Common myeloid progenitor, CD34-positive (primary cell): Measurements from ENCODE around the gene CAMTA1.
A peak's percentile ranks its signal among the peaks of the same experiment; 100 is the strongest.

ENCODE experiments used
- CTCF ChIA-PET: fragments of 350-600 bp; sonication (Branson Sonifier 250); formaldehyde crosslinking; loops from one replicate; lab custom pipeline; 2021; ENCODE audit warnings: antibody characterized with exemption; lab: Charles Lee
- POLR2A ChIA-PET: fragments of 350-600 bp; sonication (Branson Sonifier 250); formaldehyde crosslinking; loops from one replicate; lab custom pipeline; 2021; ENCODE audit warnings: antibody characterized with exemption; lab: Charles Lee
- DNase-seq, 3 donors: peaks; one replicate each; pipeline versions ENCODE4 v3.0.0 to v3.0.0-alpha.2; 2013
- H3K27ac ChIP-seq, 2 experiments: 1 replicate in 1 of 2; 2 replicates in 1 of 2; pipeline ENCODE4 v1.7.0; 2013; ENCODE audit warnings: inconsistent platforms in 2 of 2, low read length in 2 of 2, mild to moderate bottlenecking in 2 of 2, low read depth in 1 of 2, moderate library complexity in 1 of 2; ENCODE audit not compliant: severe bottlenecking in 2 of 2, insufficient read depth in 1 of 2, poor library complexity in 1 of 2
- H3K27me3 ChIP-seq, 5 experiments: replicated peaks in 2 of 5; 1 replicate in 3 of 5; 2 replicates in 2 of 5; pipeline versions ENCODE4 v1.6.1 to v1.7.0; 2013; ENCODE audit warnings: low read length in 4 of 5, mild to moderate bottlenecking in 2 of 5, moderate library complexity in 2 of 5, inconsistent platforms in 1 of 5; ENCODE audit not compliant: insufficient read depth in 5 of 5, control insufficient read depth in 4 of 5
- H3K36me3 ChIP-seq, 4 experiments: 1 replicate in 2 of 4; 2 replicates in 2 of 4; pipeline versions ENCODE4 v1.6.1 to v1.7.0; 2013; ENCODE audit warnings: low read length in 3 of 4, control low read depth in 1 of 4, mild to moderate bottlenecking in 1 of 4; ENCODE audit not compliant: control insufficient read depth in 4 of 4, insufficient read depth in 4 of 4
- H3K4me1 ChIP-seq, 4 experiments: 1 replicate in 3 of 4; 2 replicates in 1 of 4; pipeline versions ENCODE4 v1.6.1 to v1.7.1; 2013; ENCODE audit warnings: low read length in 3 of 4, mild to moderate bottlenecking in 3 of 4, control low read depth in 1 of 4, inconsistent platforms in 1 of 4, moderate library complexity in 1 of 4; ENCODE audit not compliant: control insufficient read depth in 4 of 4, insufficient read depth in 4 of 4; ENCODE audit errors: control extremely low read depth in 1 of 4
- H3K4me3 ChIP-seq, 7 experiments: 1 replicate in 4 of 7; 2 replicates in 3 of 7; pipeline versions ENCODE4 v1.5.1 to v1.7.0; 2013; ENCODE audit warnings: mild to moderate bottlenecking in 7 of 7, low read length in 6 of 7, moderate library complexity in 6 of 7, inconsistent platforms in 2 of 7, low read depth in 2 of 7, control low read depth in 1 of 7; ENCODE audit not compliant: insufficient read depth in 4 of 7, control insufficient read depth in 1 of 7; ENCODE audit errors: extremely low read depth in 1 of 7
- H3K9me3 ChIP-seq, 5 experiments: 1 replicate in 4 of 5; 2 replicates in 1 of 5; pipeline versions ENCODE4 v1.6.1 to v1.7.1; 2013; ENCODE audit warnings: low read length in 4 of 5, mild to moderate bottlenecking in 2 of 5, inconsistent platforms in 1 of 5, low read depth in 1 of 5, moderate library complexity in 1 of 5; ENCODE audit not compliant: control insufficient read depth in 4 of 5, insufficient read depth in 2 of 5; ENCODE audit errors: control extremely low read depth in 1 of 5
- WGBS: methylation state at CpG from one replicate; pipeline ENCODE4 v1.1.5; 2013; ENCODE audit not compliant: insufficient coverage; 5-methylcytosine and 5-hydroxymethylcytosine counted together

CAMTA1 gene

DNA sequence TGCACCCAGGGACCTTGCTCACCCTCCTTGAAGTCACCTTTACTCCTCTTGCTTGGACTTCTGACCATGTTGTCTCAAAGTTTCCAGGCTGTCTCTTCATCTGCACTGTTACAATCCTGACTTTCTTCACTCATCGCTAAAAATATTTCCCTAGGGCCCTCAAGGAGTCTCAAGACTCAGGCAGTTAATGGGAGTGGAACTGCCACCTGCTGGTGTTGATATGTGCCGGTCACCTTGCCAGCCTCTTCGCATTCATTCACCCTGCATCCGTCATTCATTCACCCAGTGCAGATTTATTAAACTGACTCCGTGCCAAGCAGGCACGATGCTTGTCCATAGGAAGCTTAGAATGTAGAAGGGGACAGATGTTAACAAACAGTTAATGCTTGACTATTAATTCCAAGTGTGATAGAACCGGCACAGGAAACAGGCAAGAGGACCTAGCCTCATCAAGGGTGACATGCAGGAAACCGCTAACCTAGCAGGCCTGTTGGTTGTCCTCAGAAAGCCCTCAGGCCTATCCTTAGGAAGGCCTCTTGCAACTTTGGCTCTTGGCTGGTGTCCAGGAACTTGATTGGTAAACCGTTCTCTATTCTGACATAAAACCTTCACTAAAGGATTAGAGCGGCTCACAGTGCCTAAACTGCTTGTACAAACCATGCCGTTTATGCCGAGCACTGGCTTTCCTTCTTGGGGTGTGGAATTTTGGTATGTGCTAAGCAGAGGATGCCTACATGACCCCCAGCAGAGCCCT is 342.2 kb downstream of the CAMTA1 start:
- H3K4me1 ChIP-seq: peaks cover 5 to 22% (median 13%) of the 10 kb centered on the region in 4 experiments
- no peak overlapping the region for H3K27ac ChIP-seq
- POLR2A ChIA-PET: no interaction called here
- no peaks in the 10 kb centered on the region for H3K27me3 ChIP-seq
- DNase-seq: peak; percentile 67 to 95 (median 94)
- no peaks in the 10 kb centered on the region for H3K36me3 ChIP-seq
- peak overlapping the region in 1 of 7 experiments; percentile 34 for H3K4me3 ChIP-seq
- WGBS: 8% methylated on average over 5 of the region's 12 CpGs
- CTCF ChIA-PET: interaction anchor here (1.3 kb wide), 1 partner anchor 85 kb away, joined by 3 read pairs; no protein-coding TSS in a partner anchor
- H3K9me3 ChIP-seq: no peaks in the 10 kb centered on the region

DNA sequence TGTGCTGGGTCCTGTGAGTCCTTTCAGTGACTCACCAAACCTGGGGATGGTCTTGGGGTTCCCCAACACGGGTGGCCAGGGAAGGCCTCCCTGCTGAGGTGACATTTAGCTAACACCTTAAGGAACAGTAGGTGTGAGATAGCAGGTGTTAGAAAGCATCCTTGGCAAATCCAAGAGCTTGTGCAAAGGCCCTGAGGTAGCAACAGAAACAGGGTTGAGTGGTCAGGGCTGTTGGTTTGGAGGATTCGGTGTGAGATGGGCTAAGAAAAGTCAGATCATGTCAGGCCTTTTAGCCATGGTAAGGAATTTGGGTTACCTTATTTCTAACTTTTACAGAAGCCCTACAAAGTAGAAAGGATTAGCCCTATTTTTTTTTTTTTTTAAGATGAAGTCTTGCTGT is 343.0 kb downstream of the CAMTA1 start:
- peak in 2 of 3 donors; percentile 45 to 58 for DNase-seq
- Histone ChIP-seq H3K27me3 (no peaks in the 10 kb centered on the region), H3K9me3 (no peaks in the 10 kb centered on the region), H3K4me1 (peaks cover 5 to 22% (median 13%) of the 10 kb centered on the region in 4 experiments), H3K27ac (no peak overlapping the region), H3K36me3 (no peaks in the 10 kb centered on the region), H3K4me3 (peak overlapping the region in 1 of 7 experiments; percentile 34)
- WGBS: 83% methylated on average over 2 of the region's 2 CpGs
- ChIA-PET CTCF (interaction anchor here (1.3 kb wide), 1 partner anchor 86 kb away, joined by 3 read pairs; no protein-coding TSS in a partner anchor), POLR2A (interaction anchor here (0.7 kb wide), 1 partner anchor 67 kb away, joined by 4 read pairs; no protein-coding TSS in a partner anchor)

DNA sequence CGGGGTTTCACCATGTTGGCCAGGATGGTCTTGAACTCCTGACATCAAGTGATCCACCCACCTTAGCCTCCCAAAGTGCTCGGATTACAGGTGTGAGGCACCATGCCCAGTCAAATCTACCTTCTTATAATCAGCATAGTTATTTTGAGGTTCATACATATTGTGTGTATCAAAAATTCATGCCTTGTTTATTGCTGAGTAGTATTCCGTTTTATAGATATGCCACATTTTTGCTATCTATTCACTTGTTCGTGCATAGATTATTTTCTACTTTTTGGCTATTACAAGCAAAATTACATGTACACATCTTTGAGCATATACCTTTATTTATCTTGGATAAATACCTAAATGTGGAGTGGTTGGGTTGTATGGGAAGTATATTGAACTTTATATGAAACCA is 344.9 kb downstream of the CAMTA1 start:
- Histone ChIP-seq H3K4me3 (no peak overlapping the region), H3K27ac (no peak overlapping the region), H3K27me3 (no peaks in the 10 kb centered on the region), H3K9me3 (no peaks in the 10 kb centered on the region), H3K4me1 (peaks cover 5 to 22% (median 13%) of the 10 kb centered on the region in 4 experiments), H3K36me3 (no peaks in the 10 kb centered on the region)
- DNase-seq: no peak
- POLR2A ChIA-PET: no interaction called here
- CTCF ChIA-PET: interaction anchor here (0.7 kb wide), 1 partner anchor 60 kb away, joined by 3 read pairs; no protein-coding TSS in a partner anchor
- WGBS: 100% methylated on average over 1 of the region's 4 CpGs

DNA sequence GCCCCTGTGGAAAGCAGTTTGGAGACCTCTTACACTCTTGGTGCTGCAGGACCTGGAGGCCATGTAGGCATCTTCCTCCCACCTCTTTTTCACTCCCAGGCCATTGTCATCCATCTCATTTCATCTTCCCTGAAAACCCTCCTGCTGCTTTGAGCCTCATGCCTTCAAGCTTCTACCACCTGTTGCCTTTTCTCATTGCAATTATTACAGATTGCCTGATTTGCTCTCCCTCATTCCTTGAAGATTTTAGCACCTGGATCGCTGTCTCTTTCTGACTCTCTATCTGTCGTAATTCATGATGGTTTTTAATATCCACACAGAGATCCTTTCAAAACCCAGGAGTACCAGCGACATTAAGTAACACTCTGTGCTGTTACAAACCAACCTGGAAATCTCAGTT is 350.2 kb downstream of the CAMTA1 start:
- Histone ChIP-seq H3K27me3 (peaks cover 0 to 3% (median 0%) of the 10 kb centered on the region in 5 experiments), H3K9me3 (no peaks in the 10 kb centered on the region), H3K4me3 (no peak overlapping the region), H3K36me3 (no peaks in the 10 kb centered on the region), H3K4me1 (no peaks in the 10 kb centered on the region), H3K27ac (no peak overlapping the region)
- DNase-seq: no peak
- POLR2A ChIA-PET: no interaction called here
- WGBS: 93% methylated on average over 3 of the region's 3 CpGs
- CTCF ChIA-PET: no interaction called here

DNA sequence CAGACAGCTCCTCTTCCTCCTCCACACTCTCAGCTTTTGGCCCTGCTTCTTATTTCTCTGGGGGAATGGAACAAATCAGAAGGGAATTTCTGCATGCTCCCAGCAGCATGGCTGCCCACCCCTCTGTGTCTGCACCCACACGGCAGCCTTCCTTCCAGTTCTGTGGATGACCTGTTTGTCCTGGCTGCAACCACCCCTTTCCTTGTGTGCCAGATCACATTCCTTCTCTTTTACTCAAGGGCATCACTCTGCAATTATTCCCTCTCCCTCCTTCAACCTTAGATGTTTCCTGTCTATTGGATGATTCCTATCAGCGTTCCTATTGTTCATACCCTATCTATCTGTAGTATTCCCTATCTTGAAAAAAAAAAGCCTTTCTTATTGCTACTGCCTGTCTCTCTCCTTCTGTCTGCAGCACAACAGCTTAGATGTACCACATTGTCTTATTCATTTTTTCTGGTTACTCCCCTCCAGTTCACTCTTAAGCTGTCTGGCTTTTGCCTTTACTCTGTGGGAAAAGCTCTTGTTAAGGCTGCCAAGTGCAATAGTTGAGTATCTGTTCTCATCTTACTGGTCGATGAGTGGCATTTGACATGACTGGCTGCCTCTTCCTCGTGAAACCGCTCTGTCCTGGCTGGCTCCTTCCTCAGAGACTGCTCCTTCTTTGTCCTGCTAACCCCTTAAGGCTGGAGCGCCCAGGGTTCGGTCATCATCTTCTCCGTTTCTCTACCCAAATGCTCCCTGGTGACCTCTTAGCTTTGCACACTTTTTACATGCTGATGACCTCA is 351.1 kb downstream of the CAMTA1 start:
- CTCF ChIA-PET: no interaction called here

DNA sequence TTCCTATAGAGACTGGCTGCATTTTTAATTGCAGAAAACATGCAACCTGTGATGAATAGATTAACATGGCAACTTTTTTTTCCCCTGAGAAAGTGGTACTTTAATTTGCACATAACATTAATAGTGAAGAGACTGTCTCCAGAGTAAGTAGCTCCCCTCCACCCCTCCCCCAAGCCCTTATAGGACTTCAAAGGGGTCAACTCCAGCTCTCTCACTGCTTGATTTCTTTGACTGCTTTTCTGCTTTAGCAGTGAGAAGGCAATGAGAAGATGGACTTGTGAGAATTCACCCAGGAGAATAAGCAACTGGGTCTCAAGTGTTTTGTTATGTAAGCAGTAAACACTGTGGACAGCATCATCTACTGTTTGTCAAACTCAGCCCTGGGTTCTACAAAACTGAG is 355.0 kb downstream of the CAMTA1 start:
- no peaks in the 10 kb centered on the region for H3K36me3 ChIP-seq
- H3K27ac ChIP-seq: no peak overlapping the region
- no peaks in the 10 kb centered on the region for H3K4me1 ChIP-seq
- no peak for DNase-seq
- CTCF ChIA-PET: no interaction called here
- POLR2A ChIA-PET: no interaction called here
- peaks cover 0 to 3% (median 0%) of the 10 kb centered on the region in 5 experiments for H3K27me3 ChIP-seq
- no peaks in the 10 kb centered on the region for H3K9me3 ChIP-seq
- no peak overlapping the region for H3K4me3 ChIP-seq

More for the DNA sequence above, 351.1 kb downstream of the CAMTA1 start:
- Histone ChIP-seq H3K27ac (no peak overlapping the region), H3K4me1 (no peaks in the 10 kb centered on the region), H3K4me3 (no peak overlapping the region), H3K36me3 (no peaks in the 10 kb centered on the region), H3K9me3 (no peaks in the 10 kb centered on the region), H3K27me3 (peaks cover 0 to 3% (median 0%) of the 10 kb centered on the region in 5 experiments)
- no peak for DNase-seq
- 95% methylated on average over 8 of the region's 8 CpGs for WGBS
- POLR2A ChIA-PET: interaction anchor here (0.6 kb wide), 1 partner anchor 46 kb away, joined by 3 read pairs; no protein-coding TSS in a partner anchor
